ENCODE results near the gene DAPK2.
"Not testable (repeated sequence)": the region's sequence is repeated elsewhere in the genome, so short reads cannot be mapped to it uniquely, and the experiment has no call there.

DAPK2 gene

DNA sequence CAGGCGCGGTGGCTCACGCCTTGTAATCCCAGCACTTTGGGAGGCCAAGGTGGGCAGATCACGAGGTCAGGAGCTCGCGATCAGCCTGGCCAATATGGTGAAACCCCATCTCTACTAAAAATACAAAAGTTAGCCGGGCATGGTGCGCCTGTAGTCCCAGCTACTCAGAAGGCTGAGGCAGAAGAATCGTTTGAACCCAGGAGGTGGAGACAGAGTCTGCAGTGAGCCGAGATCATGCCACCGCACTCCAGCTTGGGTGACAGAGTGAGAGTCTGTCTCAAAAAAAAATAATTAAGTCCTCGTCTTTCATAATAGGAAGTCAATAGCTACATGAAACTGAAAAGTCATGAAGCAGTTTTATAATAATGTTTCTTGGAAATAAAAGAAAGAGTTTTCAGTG, 7.4 kb upstream of the DAPK2 start:
- H3K36me3 ChIP-seq (ENCODE audit: control insufficient read depth in 1 of 2, insufficient read depth in 2 of 2, low read depth in 1 of 2, low read length in 2 of 2); H2AFZ ChIP-seq (ENCODE audit: low read depth, low read length); H3K9ac ChIP-seq (ENCODE audit: low read length); H3K4ac ChIP-seq (ENCODE audit: low read depth in 1 of 2, low read length in 2 of 2); H3K14ac ChIP-seq (ENCODE audit: low read length in 2 of 2); H3K4me2 ChIP-seq (ENCODE audit: low read length, poor library complexity, severe bottlenecking); H2BK15ac ChIP-seq (ENCODE audit: low read depth, poor library complexity, severe bottlenecking); H3K79me1 ChIP-seq (replicated peaks; ENCODE audit: low read length, poor library complexity, severe bottlenecking); H4K91ac ChIP-seq (ENCODE audit: low read length); H3K4me3 ChIP-seq (ENCODE audit: insufficient read depth in 1 of 2, low read depth in 1 of 2, low read length in 2 of 2); H2BK12ac ChIP-seq (ENCODE audit: low read length in 2 of 2); H3K4me1 ChIP-seq (ENCODE audit: control insufficient read depth, insufficient read depth, low read depth, low read length); DNase-seq; H3K23ac ChIP-seq (ENCODE audit: low read length in 2 of 2); H3K9me3 ChIP-seq (ENCODE audit: control insufficient read depth, low read length); H4K8ac ChIP-seq (ENCODE audit: low read length); H2BK5ac ChIP-seq (ENCODE audit: low read depth, low read length, poor library complexity, severe bottlenecking); H3K18ac ChIP-seq (ENCODE audit: low read depth in 1 of 2, low read length in 2 of 2); H2AK5ac ChIP-seq (ENCODE audit: low read length, severe bottlenecking); H2BK120ac ChIP-seq (ENCODE audit: low read depth, low read length); H3K27ac ChIP-seq (ENCODE audit: low read length, poor library complexity, severe bottlenecking): not testable (repeated sequence)
- H3K27me3 ChIP-seq (ENCODE audit: control insufficient read depth in 1 of 2, insufficient read depth in 1 of 2, low read length in 2 of 2) = peaks cover 8 to 14% of the 10 kb centered on the region in 2 experiments
- WGBS = 93% methylated on average over 11 of the region's 12 CpGs

DNA sequence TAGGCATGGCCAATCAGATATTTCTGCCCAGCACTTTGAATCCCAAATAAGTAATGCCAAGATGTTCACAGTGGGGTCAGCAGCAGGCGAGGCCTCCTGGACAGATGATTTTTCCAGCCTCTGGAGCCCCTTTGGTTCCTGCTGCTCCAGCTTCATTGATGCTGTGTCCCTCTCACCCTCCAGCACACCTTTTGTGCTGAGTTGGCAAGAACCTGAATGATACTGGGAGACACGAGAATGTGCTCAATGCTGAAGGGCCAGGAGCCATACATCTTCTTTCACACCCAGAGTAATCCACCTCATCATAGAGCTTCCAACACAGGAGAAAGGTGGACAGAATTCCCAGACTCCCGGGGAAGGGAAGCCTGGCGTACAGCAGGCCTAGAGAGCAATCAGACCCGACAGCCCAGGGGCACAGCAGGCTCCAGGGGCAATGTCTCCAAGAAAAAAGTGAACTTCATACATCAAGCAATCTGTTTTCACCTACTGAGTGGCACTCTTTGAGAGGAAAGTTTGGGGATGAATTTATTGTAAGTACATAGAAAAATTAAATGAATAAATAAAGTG, 6.7 kb upstream of the DAPK2 start:
- H4K91ac ChIP-seq (ENCODE audit: low read length) = no peak overlapping the region
- H2BK120ac ChIP-seq (ENCODE audit: low read depth, low read length) = no peak overlapping the region
- H3K4me3 ChIP-seq (ENCODE audit: insufficient read depth in 1 of 2, low read depth in 1 of 2, low read length in 2 of 2) = no peak overlapping the region
- no peak overlapping the region for H2AFZ ChIP-seq (ENCODE audit: low read depth, low read length)
- H3K27ac ChIP-seq (ENCODE audit: low read length, poor library complexity, severe bottlenecking) = no peak overlapping the region
- no peak overlapping the region for H3K4ac ChIP-seq (ENCODE audit: low read depth in 1 of 2, low read length in 2 of 2)
- H3K14ac ChIP-seq (ENCODE audit: low read length in 2 of 2) = no peak overlapping the region
- H4K8ac ChIP-seq (ENCODE audit: low read length) = no peak overlapping the region
- 94% methylated on average over 5 of the region's 5 CpGs for WGBS
- peaks cover 13 to 20% of the 10 kb centered on the region in 2 experiments for H3K27me3 ChIP-seq (ENCODE audit: control insufficient read depth in 1 of 2, insufficient read depth in 1 of 2, low read length in 2 of 2)
- no peak overlapping the region for H3K18ac ChIP-seq (ENCODE audit: low read depth in 1 of 2, low read length in 2 of 2)
- H2AK5ac ChIP-seq (ENCODE audit: low read length, severe bottlenecking) = no peak overlapping the region
- peaks cover 7% of the 10 kb centered on the region for H3K4me1 ChIP-seq (ENCODE audit: control insufficient read depth, insufficient read depth, low read depth, low read length)
- no peak overlapping the region for H3K23ac ChIP-seq (ENCODE audit: low read length in 2 of 2)
- no peak overlapping the region for H3K4me2 ChIP-seq (ENCODE audit: low read length, poor library complexity, severe bottlenecking)
- H3K79me1 ChIP-seq (replicated peaks; ENCODE audit: low read length, poor library complexity, severe bottlenecking) = no peaks in the 10 kb centered on the region
- no peak for DNase-seq
- no peak overlapping the region for H2BK15ac ChIP-seq (ENCODE audit: low read depth, poor library complexity, severe bottlenecking)
- no peaks in the 10 kb centered on the region for H3K36me3 ChIP-seq (ENCODE audit: control insufficient read depth in 1 of 2, insufficient read depth in 2 of 2, low read depth in 1 of 2, low read length in 2 of 2)
- H3K9me3 ChIP-seq (ENCODE audit: control insufficient read depth, low read length) = no peaks in the 10 kb centered on the region
- no peak overlapping the region for H2BK5ac ChIP-seq (ENCODE audit: low read depth, low read length, poor library complexity, severe bottlenecking)
- H3K9ac ChIP-seq (ENCODE audit: low read length) = no peak overlapping the region
- H2BK12ac ChIP-seq (ENCODE audit: low read length in 2 of 2) = no peak overlapping the region

DNA sequence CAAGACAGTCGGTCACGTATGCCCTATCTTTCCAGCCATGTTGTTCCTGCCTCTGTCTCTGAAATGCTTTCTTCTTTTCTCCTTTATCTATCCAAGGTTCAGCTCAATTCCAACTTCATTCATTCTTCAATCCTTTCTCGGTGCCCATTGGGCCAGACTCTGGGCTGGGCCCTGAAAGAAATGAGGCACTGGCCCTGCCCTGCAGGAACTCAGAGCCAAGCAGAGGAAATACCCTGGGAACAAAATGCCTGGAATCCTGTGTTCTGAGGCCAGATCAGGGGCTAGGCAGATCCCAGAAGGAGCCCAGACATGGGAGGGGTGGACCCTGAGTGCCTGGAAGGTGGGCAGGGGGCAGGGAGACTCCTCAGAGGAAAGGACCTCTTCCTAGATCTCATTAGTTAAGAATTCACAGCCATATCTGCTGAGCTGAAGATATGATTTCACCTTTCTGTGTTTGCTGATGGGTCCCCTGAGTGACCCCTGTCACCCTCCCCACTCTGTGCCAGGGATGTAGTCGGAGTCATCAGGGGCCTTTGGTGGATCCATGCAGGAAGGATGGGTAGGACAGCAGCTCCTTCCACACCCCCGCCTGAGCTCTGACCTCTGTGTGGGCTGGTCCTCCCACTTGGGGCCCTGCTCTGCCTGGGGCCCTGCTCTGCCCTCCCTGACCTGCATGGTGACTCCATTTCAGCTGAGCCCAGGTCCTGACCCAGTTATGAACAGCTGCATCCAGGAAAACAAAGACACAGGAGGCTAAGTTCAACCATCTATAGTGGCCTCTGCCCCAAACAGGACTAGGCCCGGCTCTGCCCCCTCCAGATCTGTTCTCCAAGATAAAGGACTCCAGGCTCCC, 5.3 kb upstream of the DAPK2 start:
- H3K14ac ChIP-seq (ENCODE audit: low read length in 2 of 2) = no peak overlapping the region
- H3K4me3 ChIP-seq (ENCODE audit: insufficient read depth in 1 of 2, low read depth in 1 of 2, low read length in 2 of 2) = no peak overlapping the region
- peaks cover 18 to 34% of the 10 kb centered on the region in 2 experiments for H3K27me3 ChIP-seq (ENCODE audit: control insufficient read depth in 1 of 2, insufficient read depth in 1 of 2, low read length in 2 of 2)
- H3K36me3 ChIP-seq (ENCODE audit: control insufficient read depth in 1 of 2, insufficient read depth in 2 of 2, low read depth in 1 of 2, low read length in 2 of 2) = no peaks in the 10 kb centered on the region
- no peak overlapping the region for H2BK15ac ChIP-seq (ENCODE audit: low read depth, poor library complexity, severe bottlenecking)
- no peak overlapping the region for H3K4me2 ChIP-seq (ENCODE audit: low read length, poor library complexity, severe bottlenecking)
- no peak overlapping the region for H2BK12ac ChIP-seq (ENCODE audit: low read length in 2 of 2)
- no peak overlapping the region for H3K18ac ChIP-seq (ENCODE audit: low read depth in 1 of 2, low read length in 2 of 2)
- no peak overlapping the region for H4K91ac ChIP-seq (ENCODE audit: low read length)
- no peak overlapping the region for H4K8ac ChIP-seq (ENCODE audit: low read length)
- no peak overlapping the region for H2AK5ac ChIP-seq (ENCODE audit: low read length, severe bottlenecking)
- peaks cover 10% of the 10 kb centered on the region for H3K4me1 ChIP-seq (ENCODE audit: control insufficient read depth, insufficient read depth, low read depth, low read length)
- peak overlapping the region in 1 of 2 experiments; percentile 19 for H3K23ac ChIP-seq (ENCODE audit: low read length in 2 of 2)
- H2AFZ ChIP-seq (ENCODE audit: low read depth, low read length) = no peak overlapping the region
- no peak for DNase-seq
- no peaks in the 10 kb centered on the region for H3K9me3 ChIP-seq (ENCODE audit: control insufficient read depth, low read length)
- no peak overlapping the region for H3K27ac ChIP-seq (ENCODE audit: low read length, poor library complexity, severe bottlenecking)
- whole genome bisulfite sequencing = 92% methylated on average over 5 of the region's 6 CpGs
- no peak overlapping the region for H3K4ac ChIP-seq (ENCODE audit: low read depth in 1 of 2, low read length in 2 of 2)
- no peak overlapping the region for H2BK5ac ChIP-seq (ENCODE audit: low read depth, low read length, poor library complexity, severe bottlenecking)
- no peak overlapping the region for H3K9ac ChIP-seq (ENCODE audit: low read length)
- no peak overlapping the region for H2BK120ac ChIP-seq (ENCODE audit: low read depth, low read length)
- no peaks in the 10 kb centered on the region for H3K79me1 ChIP-seq (replicated peaks; ENCODE audit: low read length, poor library complexity, severe bottlenecking)

DNA sequence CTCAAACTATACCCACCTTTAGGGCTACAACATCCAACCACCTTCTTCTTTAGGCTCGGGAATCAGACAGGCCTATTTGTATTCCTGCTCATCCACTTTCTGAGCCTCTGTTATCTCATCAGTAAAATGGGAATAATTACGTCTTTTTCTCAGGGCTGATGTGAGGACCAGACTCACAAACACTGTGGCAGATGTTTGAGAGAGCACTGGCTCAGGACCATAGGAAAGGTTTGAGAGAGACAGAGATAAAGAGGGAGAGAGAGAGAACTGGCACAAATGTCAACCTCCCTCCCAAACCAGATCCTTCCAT, 4.8 kb upstream of the DAPK2 start:
- H3K27ac ChIP-seq (ENCODE audit: low read length, poor library complexity, severe bottlenecking) = no peak overlapping the region
- no peak overlapping the region for H4K8ac ChIP-seq (ENCODE audit: low read length)
- H3K79me1 ChIP-seq (replicated peaks; ENCODE audit: low read length, poor library complexity, severe bottlenecking) = no peaks in the 10 kb centered on the region
- no peak for DNase-seq
- H2AFZ ChIP-seq (ENCODE audit: low read depth, low read length) = no peak overlapping the region
- WGBS = 75% methylated on average over 2 of the region's 2 CpGs
- H2AK5ac ChIP-seq (ENCODE audit: low read length, severe bottlenecking) = no peak overlapping the region
- no peak overlapping the region for H2BK5ac ChIP-seq (ENCODE audit: low read depth, low read length, poor library complexity, severe bottlenecking)
- H2BK120ac ChIP-seq (ENCODE audit: low read depth, low read length) = no peak overlapping the region
- no peak overlapping the region for H3K4ac ChIP-seq (ENCODE audit: low read depth in 1 of 2, low read length in 2 of 2)
- no peak overlapping the region for H3K18ac ChIP-seq (ENCODE audit: low read depth in 1 of 2, low read length in 2 of 2)
- H4K91ac ChIP-seq (ENCODE audit: low read length) = no peak overlapping the region
- no peak overlapping the region for H2BK15ac ChIP-seq (ENCODE audit: low read depth, poor library complexity, severe bottlenecking)
- no peak overlapping the region for H3K14ac ChIP-seq (ENCODE audit: low read length in 2 of 2)
- no peak overlapping the region for H3K4me3 ChIP-seq (ENCODE audit: insufficient read depth in 1 of 2, low read depth in 1 of 2, low read length in 2 of 2)
- H3K4me2 ChIP-seq (ENCODE audit: low read length, poor library complexity, severe bottlenecking) = no peak overlapping the region
- no peak overlapping the region for H2BK12ac ChIP-seq (ENCODE audit: low read length in 2 of 2)
- no peaks in the 10 kb centered on the region for H3K36me3 ChIP-seq (ENCODE audit: control insufficient read depth in 1 of 2, insufficient read depth in 2 of 2, low read depth in 1 of 2, low read length in 2 of 2)
- H3K27me3 ChIP-seq (ENCODE audit: control insufficient read depth in 1 of 2, insufficient read depth in 1 of 2, low read length in 2 of 2) = peaks cover 18 to 34% of the 10 kb centered on the region in 2 experiments
- H3K9ac ChIP-seq (ENCODE audit: low read length) = no peak overlapping the region
- H3K4me1 ChIP-seq (ENCODE audit: control insufficient read depth, insufficient read depth, low read depth, low read length) = peaks cover 12% of the 10 kb centered on the region
- no peaks in the 10 kb centered on the region for H3K9me3 ChIP-seq (ENCODE audit: control insufficient read depth, low read length)
- H3K23ac ChIP-seq (ENCODE audit: low read length in 2 of 2) = no peak overlapping the region
